Suppressor macrophage (primary cell): Measurements from ENCODE around the gene MRPL3.
"Not testable (repeated sequence)": the region's sequence is repeated elsewhere in the genome, so short reads cannot be mapped to it uniquely, and the experiment has no call there.

Source experiments
- DNase-seq, 4 experiments: peaks; one replicate each; pipeline ENCODE4 v3.0.0-alpha.2; 2020 to 2022

Gene MRPL3

GRCh38 chr3:131491775-131492174, 11.0 kb downstream of the MRPL3 start:
- no peak for DNase-seq

GRCh38 chr3:131491084-131491483, 11.7 kb downstream of the MRPL3 start:
- no peak for DNase-seq

- not testable (repeated sequence) for DNase-seq
Observed at GRCh38 chr3:131486545-131486944, 16.2 kb downstream of the MRPL3 start.

- no peak for DNase-seq
Observed at GRCh38 chr3:131485119-131485518, 17.7 kb downstream of the MRPL3 start.

GRCh38 chr3:131484496-131485111, 18.2 kb downstream of the MRPL3 start:
- no peak for DNase-seq

- no peak for DNase-seq
Observed at GRCh38 chr3:131480116-131480515, 22.7 kb downstream of the MRPL3 start.

- DNase-seq, result no peak
Observed at GRCh38 chr3:131477813-131478212, 25.0 kb downstream of the MRPL3 start.

GRCh38 chr3:131474115-131474514, 28.7 kb downstream of the MRPL3 start:
- no peak for DNase-seq

GRCh38 chr3:131470377-131470776, 32.4 kb downstream of the MRPL3 start:
- DNase-seq, result no peak

GRCh38 chr3:131458653-131459052, 44.1 kb downstream of the MRPL3 start:
- no peak for DNase-seq

GRCh38 chr3:131457220-131457619, 45.6 kb downstream of the MRPL3 start:
- DNase-seq, result no peak

- peak in 1 of 4 experiments; percentile 4 for DNase-seq
Observed at GRCh38 chr3:131454501-131454900, 48.3 kb downstream of the MRPL3 start.

- DNase-seq, result no peak
Observed at GRCh38 chr3:131453533-131453932, 49.2 kb downstream of the MRPL3 start.

- no peak for DNase-seq
Observed at GRCh38 chr3:131447349-131447748, 55.4 kb downstream of the MRPL3 start.

- no peak for DNase-seq
Observed at GRCh38 chr3:131444180-131444579, 58.6 kb downstream of the MRPL3 start.

- DNase-seq, result no peak
Observed at GRCh38 chr3:131439084-131439483, 63.7 kb downstream of the MRPL3 start.

- DNase-seq, result no peak
Observed at GRCh38 chr3:131435000-131435399, 67.8 kb downstream of the MRPL3 start.

GRCh38 chr3:131432441-131432840, 70.3 kb downstream of the MRPL3 start:
- DNase-seq, result no peak

- no peak for DNase-seq
Observed at GRCh38 chr3:131431754-131432153, 71.0 kb downstream of the MRPL3 start.

GRCh38 chr3:131427226-131427625, 75.5 kb downstream of the MRPL3 start:
- DNase-seq, result no peak

- DNase-seq, result no peak
Observed at GRCh38 chr3:131421957-131422498, 80.7 kb downstream of the MRPL3 start.

GRCh38 chr3:131421301-131421700, 81.5 kb downstream of the MRPL3 start:
- DNase-seq, result no peak

- no peak for DNase-seq
Observed at GRCh38 chr3:131417751-131418150, 85.0 kb downstream of the MRPL3 start.
